NCI-H446 (cell line): Measurements from ENCODE around the gene SAXO1.
"Not testable (repeated sequence)": the region's sequence is repeated elsewhere in the genome, so short reads cannot be mapped to it uniquely, and the experiment has no call there.

Source experiments
- DNase-seq, 2 experiments: peaks; one replicate each; lab custom pipeline; 2025; lab: John Stamatoyannopoulos, UW

SAXO1 gene, protein sequence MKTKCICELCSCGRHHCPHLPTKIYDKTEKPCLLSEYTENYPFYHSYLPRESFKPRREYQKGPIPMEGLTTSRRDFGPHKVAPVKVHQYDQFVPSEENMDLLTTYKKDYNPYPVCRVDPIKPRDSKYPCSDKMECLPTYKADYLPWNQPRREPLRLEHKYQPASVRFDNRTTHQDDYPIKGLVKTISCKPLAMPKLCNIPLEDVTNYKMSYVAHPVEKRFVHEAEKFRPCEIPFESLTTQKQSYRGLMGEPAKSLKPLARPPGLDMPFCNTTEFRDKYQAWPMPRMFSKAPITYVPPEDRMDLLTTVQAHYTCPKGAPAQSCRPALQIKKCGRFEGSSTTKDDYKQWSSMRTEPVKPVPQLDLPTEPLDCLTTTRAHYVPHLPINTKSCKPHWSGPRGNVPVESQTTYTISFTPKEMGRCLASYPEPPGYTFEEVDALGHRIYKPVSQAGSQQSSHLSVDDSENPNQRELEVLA

DNA sequence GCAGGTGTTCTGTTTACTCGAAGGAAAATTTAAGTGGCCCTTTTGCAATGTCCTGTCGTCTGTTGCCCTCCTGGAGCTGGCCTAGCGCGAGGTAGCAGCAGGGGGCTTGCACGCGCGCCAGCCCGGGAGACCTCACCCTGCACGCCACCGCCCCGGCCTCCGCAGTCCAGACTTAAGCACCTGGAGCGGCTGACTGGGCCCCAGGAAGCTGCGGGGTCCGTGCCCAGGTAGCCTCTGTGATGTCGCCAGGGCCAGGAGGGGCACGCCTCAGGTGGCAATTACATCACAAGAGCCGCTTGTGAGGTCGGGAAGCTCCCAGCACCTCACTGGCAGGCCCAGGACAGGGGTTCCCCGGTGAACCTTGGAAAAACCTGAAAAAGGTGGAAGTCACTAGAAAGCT, at the start of gene SAXO1:
SAXO1 (minus strand) TSS at position 195 of the 400 bp plus-strand sequence. CDS start 301 bp downstream, outside the sequence.
- DNase-seq = no peak

DNA sequence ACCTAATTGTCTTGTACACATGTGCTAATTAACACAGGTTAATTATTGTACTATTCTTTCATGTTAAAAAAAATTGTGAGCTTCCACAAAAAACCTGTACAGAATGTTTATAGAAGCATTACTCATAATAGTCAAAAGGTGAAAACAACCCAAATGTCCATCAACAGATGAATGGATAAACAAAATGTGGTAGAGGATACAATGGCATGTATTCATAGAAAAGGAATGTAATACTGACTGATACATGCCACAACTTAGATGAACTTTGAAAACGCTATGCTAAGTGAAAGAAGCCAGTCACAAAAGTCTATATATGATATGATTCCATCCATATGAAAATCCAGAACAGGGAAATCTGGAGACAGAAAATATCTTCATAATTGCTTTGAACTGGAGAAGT, 41.8 kb upstream of the SAXO1 start:
- no peak for DNase-seq

DNA sequence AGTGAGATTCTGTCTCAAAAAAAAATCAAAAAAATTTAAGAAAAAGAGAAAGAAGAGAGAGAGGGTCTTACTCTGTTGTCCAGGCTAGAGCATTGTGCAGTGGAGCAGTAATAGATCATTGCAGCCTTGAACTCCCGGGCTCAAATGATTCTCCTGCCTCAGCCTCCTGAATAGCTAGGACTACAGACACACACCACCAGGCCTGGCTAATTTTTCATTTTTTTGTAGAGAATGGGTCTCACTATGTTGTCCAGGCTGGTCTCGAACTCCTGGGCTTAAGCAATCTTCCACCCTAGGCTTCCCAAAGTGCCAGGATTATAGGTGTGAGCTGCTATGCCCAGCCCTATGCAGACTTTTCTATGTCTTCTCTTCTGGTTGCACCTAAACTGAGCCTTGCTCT, 41.2 kb upstream of the SAXO1 start:
- no peak for DNase-seq

DNA sequence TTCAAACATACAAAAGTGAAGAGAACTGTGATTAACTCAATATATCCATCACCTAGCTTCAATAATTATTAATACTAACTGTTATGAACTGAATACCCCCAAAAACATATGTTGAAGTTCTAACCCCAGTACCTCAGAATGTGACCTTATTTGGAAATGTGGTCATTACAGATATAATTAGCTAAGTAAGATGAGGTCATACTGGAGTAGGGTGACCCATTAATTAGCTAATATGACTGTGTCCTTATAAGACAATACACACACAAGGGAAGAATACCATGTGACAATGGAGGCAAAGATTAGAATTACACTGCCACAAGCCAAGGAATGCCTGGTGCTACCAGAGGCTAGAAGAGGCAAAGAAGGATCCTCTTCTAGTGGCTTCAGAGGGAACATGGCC, 24.0 kb upstream of the SAXO1 start:
- DNase-seq = no peak

DNA sequence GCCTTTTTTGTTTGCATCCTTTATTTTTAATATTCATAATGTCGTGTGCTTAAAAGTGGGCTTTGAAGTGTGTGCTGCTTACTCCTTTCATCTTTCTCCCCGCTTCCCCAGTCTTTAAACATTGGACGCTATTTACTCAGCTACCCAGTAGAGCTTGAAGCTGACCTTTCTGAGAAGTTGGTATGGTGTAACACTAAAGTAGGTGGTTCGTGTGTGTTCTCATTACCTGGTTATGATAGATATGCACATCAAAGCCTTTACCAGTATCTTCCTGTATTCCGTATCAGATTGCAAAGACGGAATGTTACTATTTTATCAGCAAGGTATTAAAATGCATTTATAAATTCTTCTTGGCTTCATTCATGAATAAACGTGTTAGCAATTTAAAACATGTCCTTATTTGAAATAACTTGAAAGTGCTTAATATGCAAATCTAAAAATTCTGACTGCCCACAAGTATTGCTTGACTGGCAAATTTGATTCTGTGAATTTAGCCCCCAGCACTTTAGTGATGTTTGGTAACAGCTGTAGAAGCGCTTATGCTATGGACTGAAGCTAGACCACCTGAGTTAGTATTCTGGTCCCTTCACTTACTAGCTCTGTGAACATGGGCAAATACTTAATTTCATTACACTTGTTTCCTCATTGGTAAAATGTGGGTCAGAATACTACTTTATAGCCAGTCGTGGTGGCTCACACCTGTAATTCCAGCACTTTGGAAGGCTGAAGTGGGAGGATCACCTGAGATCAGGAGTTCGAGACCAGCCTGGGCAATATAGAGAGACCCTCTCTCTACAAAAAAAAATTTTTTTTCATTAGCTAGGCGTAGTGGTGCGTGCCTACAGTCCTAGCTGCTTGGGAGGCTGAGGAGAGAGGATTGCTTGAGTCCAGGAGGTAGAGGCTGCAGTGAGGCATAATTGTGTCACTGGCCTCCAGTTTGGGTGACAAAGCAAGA, 17.9 kb upstream of the SAXO1 start:
- DNase-seq = no peak

DNA sequence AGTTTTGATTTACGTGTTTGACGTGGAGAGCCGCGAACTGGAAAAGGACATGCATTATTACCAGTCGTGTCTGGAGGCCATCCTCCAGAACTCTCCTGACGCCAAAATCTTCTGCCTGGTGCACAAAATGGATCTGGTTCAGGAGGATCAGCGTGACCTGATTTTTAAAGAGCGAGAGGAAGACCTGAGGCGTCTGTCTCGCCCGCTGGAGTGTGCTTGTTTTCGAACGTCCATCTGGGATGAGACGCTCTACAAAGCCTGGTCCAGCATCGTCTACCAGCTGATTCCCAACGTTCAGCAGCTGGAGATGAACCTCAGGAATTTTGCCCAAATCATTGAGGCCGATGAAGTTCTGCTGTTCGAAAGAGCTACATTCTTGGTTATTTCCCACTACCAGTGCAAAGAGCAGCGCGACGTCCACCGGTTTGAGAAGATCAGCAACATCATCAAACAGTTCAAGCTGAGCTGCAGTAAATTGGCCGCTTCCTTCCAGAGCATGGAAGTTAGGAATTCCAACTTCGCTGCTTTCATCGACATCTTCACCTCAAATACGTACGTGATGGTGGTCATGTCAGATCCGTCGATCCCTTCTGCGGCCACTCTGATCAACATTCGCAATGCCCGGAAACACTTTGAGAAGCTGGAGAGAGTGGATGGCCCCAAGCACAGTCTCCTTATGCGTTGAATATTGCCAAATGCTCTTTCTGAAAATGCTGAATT, 17.1 kb upstream of the SAXO1 start:
- DNase-seq = peak in 1 of 2 experiments; percentile 38

DNA sequence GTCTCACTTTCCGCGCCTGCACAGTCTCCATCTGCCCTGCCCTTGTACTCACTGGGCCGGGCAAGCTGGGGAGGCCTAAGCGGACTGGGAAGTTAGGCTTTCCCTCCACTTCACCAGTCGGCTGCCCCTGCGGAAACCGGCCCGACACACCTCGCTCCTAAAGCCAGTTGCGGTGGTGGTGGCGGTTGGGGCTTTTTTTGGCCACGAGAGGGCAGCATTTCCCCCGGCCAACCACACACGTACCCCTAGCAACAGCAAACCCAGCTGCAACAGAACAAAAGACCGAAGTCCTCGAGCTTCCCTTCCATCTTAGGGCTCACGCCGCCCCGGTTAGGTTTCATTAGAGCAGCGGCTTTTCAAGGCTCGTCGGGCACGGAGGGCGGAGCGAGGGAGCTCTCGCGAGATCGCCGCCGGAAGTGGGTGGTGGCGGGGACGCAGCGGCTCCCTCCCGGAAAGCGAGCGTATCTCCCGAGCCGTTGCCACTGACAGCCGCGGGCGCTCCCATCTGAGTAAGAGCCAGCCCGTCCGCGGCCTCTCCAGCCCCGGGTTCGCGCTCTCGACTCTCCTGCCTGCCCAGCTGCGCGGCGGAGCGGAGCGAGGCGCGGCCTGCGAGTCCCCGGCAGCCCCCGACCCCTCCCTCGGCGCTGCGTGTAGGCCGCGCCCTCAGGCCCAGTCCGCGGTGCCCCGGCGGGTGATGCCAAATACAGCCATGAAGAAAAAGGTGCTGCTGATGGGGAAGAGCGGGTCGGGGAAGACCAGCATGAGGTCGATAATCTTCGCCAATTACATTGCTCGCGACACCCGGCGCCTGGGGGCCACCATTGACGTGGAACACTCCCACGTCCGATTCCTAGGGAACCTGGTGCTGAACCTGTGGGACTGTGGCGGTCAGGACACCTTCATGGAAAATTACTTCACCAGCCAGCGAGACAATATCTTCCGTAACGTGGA, 16.2 kb upstream of the SAXO1 start, which contains the start of gene RRAGA:
RRAGA (plus strand) TSS at position 462 of the 951 bp plus-strand sequence; CDS start at position 695, 233 bp downstream.
- DNase-seq = peak; percentile 94 to 98

DNA sequence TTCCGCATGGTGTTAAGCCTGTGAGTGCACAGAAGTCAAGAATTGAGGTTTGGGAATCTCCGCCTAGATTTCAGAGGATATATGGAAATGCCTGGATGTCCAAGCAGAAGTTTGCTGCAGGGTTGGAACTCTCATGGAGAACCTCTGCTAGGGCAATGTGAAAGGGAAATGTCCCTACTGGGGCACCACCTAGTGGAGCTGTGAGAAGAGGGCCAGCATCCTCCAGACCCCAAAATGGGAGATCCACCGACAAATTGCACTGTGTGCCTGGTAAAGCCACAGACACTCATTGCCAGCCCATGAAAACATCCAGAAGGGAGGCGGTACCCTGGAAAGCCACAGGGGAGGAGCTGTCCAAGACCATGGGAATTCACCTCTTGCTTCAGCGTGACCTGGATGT, 3.6 kb upstream of the SAXO1 start:
- no peak for DNase-seq

DNA sequence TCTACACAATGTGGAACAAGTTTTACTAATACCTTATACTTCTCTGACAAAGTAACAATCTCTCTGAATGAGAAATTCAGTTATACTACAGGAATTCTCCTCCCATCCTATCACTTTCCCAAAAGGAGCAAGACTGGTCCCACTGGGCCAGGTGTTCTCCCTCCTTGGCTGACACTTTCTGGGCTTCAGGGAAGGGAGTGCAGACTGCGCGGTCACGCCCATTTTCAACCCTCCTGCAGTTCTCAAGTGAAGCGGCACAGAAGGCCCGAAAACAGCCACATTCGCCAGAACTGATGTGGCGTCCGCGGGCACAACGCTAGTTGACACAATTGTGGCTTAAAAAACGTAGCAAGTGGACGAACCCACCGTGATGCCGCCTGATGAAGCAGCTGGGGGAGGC, 603 bp downstream of the SAXO1 start:
- no peak for DNase-seq

DNA sequence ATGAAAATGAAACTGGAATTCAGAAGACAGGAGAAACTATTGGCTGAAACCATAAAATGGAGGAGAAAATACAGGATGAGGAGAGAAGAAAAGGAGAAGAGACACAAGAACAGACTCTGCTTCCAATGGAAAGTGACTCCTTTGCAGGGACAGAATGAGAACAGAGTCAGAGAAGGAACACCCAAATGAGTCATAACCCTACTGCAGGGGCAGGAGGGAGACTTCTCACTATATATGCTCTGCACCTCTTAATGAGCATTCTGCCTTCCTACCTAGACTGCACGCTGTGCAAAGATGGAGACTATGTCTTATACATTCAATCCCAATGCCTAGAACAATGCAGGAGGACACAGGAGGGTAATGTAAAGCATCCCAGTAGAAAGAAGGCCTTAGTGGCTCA, 2.1 kb downstream of the SAXO1 start:
- no peak for DNase-seq

DNA sequence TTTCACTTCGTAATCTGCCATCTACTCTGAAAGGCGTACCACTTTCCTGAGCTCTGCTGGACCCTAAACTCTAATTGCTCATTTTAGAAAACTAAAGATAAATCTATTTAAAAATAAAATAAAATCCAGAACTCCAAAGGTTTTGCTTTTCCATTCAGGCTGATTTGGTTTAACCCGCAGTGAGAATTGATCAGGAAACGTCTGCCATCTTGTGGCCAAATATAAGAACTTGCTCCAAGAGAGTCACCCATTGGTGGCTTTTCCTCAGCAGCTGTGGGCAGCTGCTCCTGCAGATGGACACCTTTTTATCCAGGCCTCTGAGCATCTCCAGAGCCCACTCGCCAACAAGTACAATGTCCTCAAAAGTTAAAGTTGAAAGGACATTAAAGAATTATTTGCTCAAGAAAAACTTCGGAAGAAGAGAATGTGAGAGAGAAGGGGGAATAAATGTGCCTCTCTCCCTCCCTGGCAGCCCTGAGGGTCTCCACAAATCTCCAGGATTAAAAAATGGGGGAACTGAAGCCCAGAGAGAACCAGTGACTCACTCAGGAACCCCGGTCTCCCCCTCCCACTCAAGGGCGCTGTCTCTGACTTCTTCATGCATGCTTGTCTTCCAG, 4.1 kb downstream of the SAXO1 start:
- peak; percentile 45 to 84 for DNase-seq

DNA sequence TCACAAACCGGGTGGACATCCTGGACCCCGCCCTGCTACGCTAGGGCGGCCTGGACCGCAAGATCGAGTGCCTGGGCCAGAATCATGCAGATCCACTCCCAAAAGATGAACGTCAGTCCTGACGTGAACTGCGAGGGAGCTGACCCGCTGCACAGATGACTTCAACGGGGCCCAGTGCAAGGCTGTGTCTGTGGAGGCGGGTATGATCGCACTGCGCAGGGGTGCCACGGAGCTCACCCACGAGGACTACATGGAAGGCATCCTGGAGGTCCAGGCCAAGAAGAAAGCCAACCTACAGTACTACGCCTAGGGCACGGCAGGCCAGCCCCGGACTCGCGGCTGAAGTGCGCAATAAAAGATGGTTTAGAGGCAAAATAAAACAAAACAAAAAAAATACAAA, 5.2 kb downstream of the SAXO1 start:
- DNase-seq = no peak

DNA sequence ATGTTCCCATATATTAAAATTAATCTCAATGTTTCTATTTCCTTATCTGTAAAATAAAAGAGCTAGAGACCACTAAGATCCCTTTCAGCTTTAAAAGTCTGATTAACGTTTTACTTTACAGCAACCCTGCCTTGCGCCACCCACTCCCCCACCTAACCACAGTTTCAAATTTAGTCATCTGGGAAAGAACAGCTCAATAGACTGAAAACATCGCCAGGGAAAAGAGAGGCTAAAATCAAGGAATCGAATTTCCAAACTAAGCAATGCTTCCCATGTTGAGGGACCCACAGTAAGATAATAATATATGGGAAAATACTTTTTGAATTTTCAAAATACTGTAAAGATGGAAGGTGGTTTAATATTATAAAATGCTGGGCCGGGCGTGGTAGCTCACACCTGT, 6.6 kb downstream of the SAXO1 start:
- no peak for DNase-seq

DNA sequence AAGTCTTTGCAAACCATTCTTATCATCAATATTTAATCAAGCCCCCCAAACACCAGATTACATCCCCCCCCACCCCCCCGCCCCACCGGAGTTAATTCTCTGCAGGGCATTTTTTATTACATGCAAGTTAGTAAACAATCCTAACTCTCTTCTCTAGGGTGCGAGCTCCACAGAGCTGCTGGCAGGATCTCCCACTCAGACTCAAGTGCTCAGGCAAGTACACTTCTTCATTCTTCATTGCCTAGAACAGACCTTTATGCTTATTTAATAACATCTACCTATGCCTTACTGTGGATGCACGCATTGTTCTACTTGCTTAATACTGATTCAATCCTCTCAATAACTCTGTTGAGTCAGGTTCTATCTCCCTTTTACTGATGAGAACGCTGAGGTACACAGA, 9.9 kb downstream of the SAXO1 start:
- no peak for DNase-seq

DNA sequence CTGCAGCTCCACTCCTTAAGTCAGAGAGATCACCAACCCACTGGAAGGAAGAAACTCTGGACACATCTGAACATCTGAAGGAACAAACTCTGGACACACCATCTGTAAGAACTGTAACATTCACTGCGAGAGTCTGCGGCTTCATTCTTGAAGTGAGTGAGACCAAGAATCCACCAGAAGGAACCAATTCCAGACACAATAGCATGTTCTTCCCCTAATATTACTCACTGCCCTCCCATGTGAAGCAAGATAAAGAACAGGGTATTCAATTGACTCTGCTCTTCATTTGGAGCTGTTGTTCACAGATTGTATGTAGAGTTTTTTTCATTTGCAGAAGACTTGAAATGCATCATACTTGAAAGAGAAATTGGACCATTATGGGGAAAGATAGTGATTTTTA, 10.8 kb downstream of the SAXO1 start:
- DNase-seq = no peak

DNA sequence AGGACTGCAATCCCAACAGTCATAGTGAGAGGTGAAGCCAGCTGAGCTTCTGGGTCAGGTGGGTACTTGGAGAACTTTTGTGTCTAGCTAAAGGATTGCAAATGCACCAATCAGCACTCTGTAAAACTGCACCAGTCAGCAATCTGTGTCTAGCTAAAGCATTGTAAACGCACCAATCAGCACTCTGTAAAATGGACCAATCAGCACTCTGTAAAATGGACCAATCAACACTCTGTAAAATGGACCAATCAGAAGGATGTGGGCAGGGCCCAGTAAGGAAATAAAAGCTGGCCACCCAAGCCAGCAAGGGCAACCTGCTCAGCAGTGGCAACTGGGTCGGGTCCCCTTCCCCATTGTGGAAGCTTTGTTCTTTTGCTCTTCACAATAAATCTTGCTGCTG, 11.4 kb downstream of the SAXO1 start:
- DNase-seq = not testable (repeated sequence)

DNA sequence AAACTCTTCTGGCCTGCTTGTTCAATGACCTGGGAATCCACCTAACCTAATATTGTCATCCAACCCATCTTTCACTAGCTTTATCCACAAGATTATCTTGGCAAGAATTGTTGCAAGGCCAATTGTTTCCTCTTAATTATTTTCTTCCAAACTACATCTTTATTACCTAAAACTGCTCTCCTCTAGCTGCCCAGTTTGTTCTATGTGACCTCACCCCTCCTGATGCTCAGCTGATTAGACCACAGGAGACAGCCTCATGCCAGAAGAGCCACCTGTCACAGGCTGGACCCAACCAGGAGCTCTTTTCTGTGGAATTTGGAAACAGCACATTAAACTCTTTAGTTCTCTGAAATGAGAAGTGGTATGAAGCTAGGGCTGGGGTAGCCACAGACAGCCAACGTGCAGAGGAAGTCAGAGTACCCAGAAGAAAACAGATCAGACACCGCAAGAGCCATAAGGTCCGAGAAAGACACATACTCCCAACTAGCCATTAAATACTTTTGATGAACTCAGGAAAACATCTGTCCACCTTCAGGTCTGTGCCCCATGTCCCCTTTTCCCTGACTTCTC, 12.0 kb downstream of the SAXO1 start:
- no peak for DNase-seq

DNA sequence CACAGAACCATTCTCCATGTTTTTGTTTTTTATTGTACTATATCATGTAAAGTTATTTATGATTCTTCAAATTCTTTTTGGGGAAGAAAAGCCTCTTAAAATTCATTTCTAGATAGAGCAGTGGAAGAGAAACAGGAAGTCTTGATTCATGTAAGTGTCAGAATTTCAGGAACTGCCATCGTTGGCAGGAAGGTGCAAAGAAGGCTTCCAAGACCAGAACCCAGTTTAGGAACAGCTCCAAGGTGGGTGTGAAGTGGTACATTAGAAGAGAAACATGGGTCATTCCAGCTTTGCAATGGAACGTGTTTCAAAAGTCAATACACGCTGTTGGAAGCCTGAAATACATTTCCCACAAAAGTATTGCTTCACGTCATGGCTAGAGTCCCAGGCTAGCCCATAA, 14.8 kb downstream of the SAXO1 start:
- no peak for DNase-seq

DNA sequence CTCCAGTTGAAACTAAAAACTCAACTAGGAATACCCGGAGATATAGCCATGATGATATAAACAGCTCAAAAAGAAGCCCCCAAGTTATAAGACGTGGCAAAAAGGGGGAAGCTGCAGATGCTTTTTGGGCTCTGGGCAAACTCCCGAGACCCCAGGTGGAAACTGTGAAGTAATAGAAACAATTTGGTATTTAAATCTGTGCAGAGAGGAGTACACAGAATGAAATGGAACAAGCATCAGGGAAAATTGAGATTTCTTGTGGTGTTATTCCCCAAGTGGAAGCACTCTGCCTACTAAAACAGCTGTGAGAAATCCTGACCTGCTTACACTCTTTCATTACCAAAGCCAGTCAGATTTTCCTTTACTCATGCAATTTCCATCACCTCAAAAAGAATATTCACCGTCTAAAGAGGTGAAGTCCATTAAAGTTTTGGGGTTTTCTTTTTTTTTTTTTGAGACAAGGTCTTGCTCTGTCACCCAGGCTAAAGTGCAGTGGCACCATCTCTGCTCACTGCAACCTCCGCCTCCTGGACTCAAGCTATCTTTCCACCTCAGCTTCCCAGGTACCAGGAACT, 23.5 kb downstream of the SAXO1 start:
- no peak for DNase-seq

DNA sequence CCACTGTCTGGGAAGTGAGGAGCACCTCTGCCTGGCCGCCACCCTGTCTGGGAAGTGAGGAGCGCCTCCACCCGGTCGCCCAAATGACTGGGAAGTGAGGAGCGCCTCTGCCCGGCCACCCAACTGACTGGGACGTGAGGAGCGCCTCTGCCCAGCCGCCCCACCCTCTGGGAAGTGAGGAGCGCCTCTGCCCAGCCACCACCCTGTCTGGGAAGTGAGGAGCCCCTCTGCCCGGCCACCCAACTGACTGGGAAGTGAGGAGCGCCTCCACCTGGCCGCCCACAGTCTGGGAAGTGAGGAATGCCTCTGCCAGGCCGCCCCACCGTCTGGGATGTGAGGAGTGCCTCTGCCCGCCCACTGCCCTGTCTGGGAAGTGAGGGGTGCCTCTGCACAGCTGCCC, 32.9 kb downstream of the SAXO1 start:
- DNase-seq = no peak
